Measurements from ENCODE around the gene CACNA2D4.

CACNA2D4 gene

GRCh38 chr12:1937481-1938224, 19.2 kb upstream of the CACNA2D4 start:
- no peak for TF ChIP-seq POLR2A (IDR thresholded peaks at IDR 0.05; ENCODE audit: low read depth, low read length)
- FAIRE-seq: no peak
- no peak for DNase-seq (ENCODE audit: insufficient read length, low spot score)

- DNase-seq (ENCODE audit: insufficient read length, low spot score) (peak; percentile 58), FAIRE-seq (no peak)
- TF ChIP-seq POLR2A (IDR thresholded peaks at IDR 0.05; ENCODE audit: low read depth, low read length): no peak
These were observed 18.2 kb upstream of the CACNA2D4 start for GRCh38 chr12:1936406-1937320.

GRCh38 chr12:1935700-1936378, 17.4 kb upstream of the CACNA2D4 start:
- FAIRE-seq: no peak
- DNase-seq (ENCODE audit: insufficient read length, low spot score): no peak
- no peak for TF ChIP-seq POLR2A (IDR thresholded peaks at IDR 0.05; ENCODE audit: low read depth, low read length)

GRCh38 chr12:1935242-1935641, 16.8 kb upstream of the CACNA2D4 start:
- TF ChIP-seq POLR2A (IDR thresholded peaks at IDR 0.05; ENCODE audit: low read depth, low read length): no peak
- FAIRE-seq (no peak), DNase-seq (ENCODE audit: insufficient read length, low spot score) (no peak)

- TF ChIP-seq POLR2A (IDR thresholded peaks at IDR 0.05; ENCODE audit: low read depth, low read length): no peak
- DNase-seq (ENCODE audit: insufficient read length, low spot score) (no peak), FAIRE-seq (no peak)
These were observed 16.4 kb upstream of the CACNA2D4 start for GRCh38 chr12:1934831-1935230.

- FAIRE-seq (no peak), DNase-seq (ENCODE audit: insufficient read length, low spot score) (no peak)
- TF ChIP-seq POLR2A (IDR thresholded peaks at IDR 0.05; ENCODE audit: low read depth, low read length): no peak
These were observed 15.6 kb upstream of the CACNA2D4 start for GRCh38 chr12:1934068-1934467.

GRCh38 chr12:1933342-1934051, 15.0 kb upstream of the CACNA2D4 start:
- DNase-seq (ENCODE audit: insufficient read length, low spot score) (no peak), FAIRE-seq (no peak)
- no peak for TF ChIP-seq POLR2A (IDR thresholded peaks at IDR 0.05; ENCODE audit: low read depth, low read length)

- DNase-seq (ENCODE audit: insufficient read length, low spot score) (no peak), FAIRE-seq (no peak)
- no peak for TF ChIP-seq POLR2A (IDR thresholded peaks at IDR 0.05; ENCODE audit: low read depth, low read length)
These were observed 13.9 kb upstream of the CACNA2D4 start for GRCh38 chr12:1932264-1932777.

- no peak for FAIRE-seq
- TF ChIP-seq POLR2A (IDR thresholded peaks at IDR 0.05; ENCODE audit: low read depth, low read length): no peak
- no peak for DNase-seq (ENCODE audit: insufficient read length, low spot score)
These were observed 13.2 kb upstream of the CACNA2D4 start for GRCh38 chr12:1931642-1932041.

- FAIRE-seq: no peak
- TF ChIP-seq POLR2A (IDR thresholded peaks at IDR 0.05; ENCODE audit: low read depth, low read length): no peak
- DNase-seq (ENCODE audit: insufficient read length, low spot score): no peak
These were observed 12.5 kb upstream of the CACNA2D4 start for GRCh38 chr12:1930803-1931597.

- no peak for DNase-seq (ENCODE audit: insufficient read length, low spot score)
- TF ChIP-seq POLR2A (IDR thresholded peaks at IDR 0.05; ENCODE audit: low read depth, low read length): no peak
- FAIRE-seq: no peak
These were observed 11.7 kb upstream of the CACNA2D4 start for GRCh38 chr12:1929985-1930802.

All from H54 (cell line).